Esophagus muscularis mucosa (tissue), 4 donors: ENCODE data around the gene JPT1. TPM values are rescaled to one million over a fixed set of nuclear protein-coding genes. Genes with fewer than 3 reads are reported as not detected.

ENCODE experiments used
- DNase-seq: peaks from one replicate; pipeline ENCODE4 v3.0.0-alpha.2; 2017; ENCODE audit errors: extremely low spot score
- H3K27ac ChIP-seq, 4 donors: fragments of 200-600 bp; sonication (generic); replicated peaks in 1 of 4; 1 replicate in 3 of 4; 2 replicates in 1 of 4; pipeline ENCODE4 v1.5.1; 2016 to 2019; ENCODE audit warnings: mild to moderate bottlenecking in 1 of 4
- H3K27me3 ChIP-seq, 4 donors: fragments of 200-600 bp; sonication (generic); one replicate each; pipeline versions ENCODE4 v1.5.1 to v1.6.0; 2016 to 2019
- H3K36me3 ChIP-seq, 4 donors: fragments of 200-600 bp; sonication (generic); one replicate each; pipeline ENCODE4 v1.5.1; 2016 to 2019
- H3K4me1 ChIP-seq, 4 donors: fragments of 200-600 bp; sonication (generic); one replicate each; pipeline ENCODE4 v1.5.1; 2016 to 2019
- H3K4me3 ChIP-seq, 4 donors: fragments of 200-600 bp; sonication (generic); 1 replicate in 2 of 4; 2 replicates in 2 of 4; pipeline ENCODE4 v1.5.1; 2016 to 2019; ENCODE audit warnings: mild to moderate bottlenecking in 4 of 4, moderate library complexity in 1 of 4
- H3K9me3 ChIP-seq, 4 donors: fragments of 200-600 bp; sonication (generic); 1 replicate in 3 of 4; 2 replicates in 1 of 4; pipeline ENCODE4 v1.5.1; 2016 to 2019
- EP300 ChIP-seq: sonication (generic); formaldehyde crosslinking; IDR thresholded peaks from one replicate; pipeline ENCODE4 v1.6.1; 2017; ENCODE audit warnings: antibody characterized with exemption
- POLR2A ChIP-seq: fragments of 450-650 bp; IDR thresholded peaks from one replicate; pipeline ENCODE4 v1.6.1; 2017; ENCODE audit warnings: antibody characterized with exemption, moderate library complexity, mild to moderate bottlenecking, low read depth
- POLR2AphosphoS5 ChIP-seq, 2 donors: sonication (generic); formaldehyde crosslinking; IDR thresholded peaks; one replicate each; pipeline ENCODE4 v1.6.1; 2017; ENCODE audit warnings: antibody characterized with exemption in 2 of 2
- WGBS: methylation state at CpG from one replicate; pipeline ENCODE4 v1.1.5; 2018; 5-methylcytosine and 5-hydroxymethylcytosine counted together
- intact Hi-C: fragments of 100-400 bp; cut with DNase I; formaldehyde crosslinking; loops from one replicate; pipeline ENCODE4 v1.15.1; 2023
- total RNA-seq, 4 donors: library from RNA; depleted of rRNA; stranded (reverse); fragments of >200 nt; gene quantifications; one replicate each; pipeline versions ENCODE4 v1.1.0 to v1.2.1, GENCODE V29; 2016
- TF ChIP-seq, protein P1 (sequence below), 3 experiments: fragments of 200-600 bp in 2 of 3; fragments of 450-650 bp in 1 of 3; sonication (generic) in 2 of 3; IDR thresholded peaks; one replicate each; pipeline ENCODE4 v1.5.1; 2017 to 2019; ENCODE audit warnings: antibody characterized with exemption in 3 of 3, mild to moderate bottlenecking in 2 of 3, moderate library complexity in 1 of 3

JPT1 gene
- total RNA-seq, 4 donors from 2014 or later, result 5.4 to 24.2 (median 18.4) TPM

DNA sequence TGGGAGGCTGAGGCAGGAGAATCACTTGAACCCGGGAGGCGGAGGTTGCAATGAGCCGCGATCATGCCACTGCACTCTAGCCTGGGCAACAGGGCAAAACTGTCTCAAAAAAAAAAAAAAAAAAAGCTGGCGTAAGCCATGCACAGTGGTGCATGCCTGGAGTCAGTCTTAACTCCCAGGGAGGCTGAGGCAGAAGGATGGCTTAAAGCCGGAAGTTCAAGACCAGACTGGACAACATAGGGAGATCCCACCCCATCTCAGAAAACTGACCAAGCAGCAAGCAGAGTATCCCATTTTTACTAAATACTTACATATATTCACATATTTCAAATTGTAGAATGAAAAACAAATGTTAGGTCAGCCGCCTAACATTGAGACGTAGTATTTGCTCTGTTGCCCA, 27.4 kb downstream of the JPT1 start:
- WGBS, result 85% methylated on average over 8 of the region's 8 CpGs
- DNase-seq, result no peak
- Histone ChIP-seq H3K4me3 (no peak overlapping the region), H3K36me3 (peaks cover 0 to 20% (median 18%) of the 10 kb centered on the region in 4 donors), H3K27me3 (no peaks in the 10 kb centered on the region), H3K9me3 (no peaks in the 10 kb centered on the region), H3K27ac (no peak overlapping the region), H3K4me1 (peaks cover 13 to 36% (median 22%) of the 10 kb centered on the region in 4 donors)
- intact Hi-C loops, result no loop called here
- no peak for TF ChIP-seq EP300
- TF ChIP-seq, protein P1, sequence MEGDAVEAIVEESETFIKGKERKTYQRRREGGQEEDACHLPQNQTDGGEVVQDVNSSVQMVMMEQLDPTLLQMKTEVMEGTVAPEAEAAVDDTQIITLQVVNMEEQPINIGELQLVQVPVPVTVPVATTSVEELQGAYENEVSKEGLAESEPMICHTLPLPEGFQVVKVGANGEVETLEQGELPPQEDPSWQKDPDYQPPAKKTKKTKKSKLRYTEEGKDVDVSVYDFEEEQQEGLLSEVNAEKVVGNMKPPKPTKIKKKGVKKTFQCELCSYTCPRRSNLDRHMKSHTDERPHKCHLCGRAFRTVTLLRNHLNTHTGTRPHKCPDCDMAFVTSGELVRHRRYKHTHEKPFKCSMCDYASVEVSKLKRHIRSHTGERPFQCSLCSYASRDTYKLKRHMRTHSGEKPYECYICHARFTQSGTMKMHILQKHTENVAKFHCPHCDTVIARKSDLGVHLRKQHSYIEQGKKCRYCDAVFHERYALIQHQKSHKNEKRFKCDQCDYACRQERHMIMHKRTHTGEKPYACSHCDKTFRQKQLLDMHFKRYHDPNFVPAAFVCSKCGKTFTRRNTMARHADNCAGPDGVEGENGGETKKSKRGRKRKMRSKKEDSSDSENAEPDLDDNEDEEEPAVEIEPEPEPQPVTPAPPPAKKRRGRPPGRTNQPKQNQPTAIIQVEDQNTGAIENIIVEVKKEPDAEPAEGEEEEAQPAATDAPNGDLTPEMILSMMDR (IDR thresholded peaks at IDR 0.05), result no peak

- no peaks in the 10 kb centered on the region for H3K27me3 ChIP-seq
- no peak overlapping the region for H3K27ac ChIP-seq
- 58% methylated on average over 3 of the region's 3 CpGs for WGBS
- no peak overlapping the region for H3K4me3 ChIP-seq
- peaks cover 0 to 26% (median 18%) of the 10 kb centered on the region in 4 donors for H3K36me3 ChIP-seq
- peaks cover 9 to 29% (median 16%) of the 10 kb centered on the region in 4 donors for H3K4me1 ChIP-seq
- no peaks in the 10 kb centered on the region for H3K9me3 ChIP-seq
- intact Hi-C loops, result no loop called here
- DNase-seq, result no peak
- TF ChIP-seq, protein P1 (IDR thresholded peaks at IDR 0.05), result no peak
- no peak for TF ChIP-seq POLR2AphosphoS5 (IDR thresholded peaks at IDR 0.05)
- TF ChIP-seq EP300, result no peak
- TF ChIP-seq POLR2A, result no peak
Observed at GRCh38 chr17:75125984-75126383, 28.3 kb downstream of the JPT1 start.

GRCh38 chr17:75124819-75125162, 29.5 kb downstream of the JPT1 start:
- Histone ChIP-seq H3K4me3 (no peak overlapping the region), H3K36me3 (peaks cover 0 to 27% (median 15%) of the 10 kb centered on the region in 4 donors), H3K4me1 (peaks cover 0 to 17% (median 10%) of the 10 kb centered on the region in 4 donors), H3K27me3 (no peaks in the 10 kb centered on the region), H3K27ac (peak overlapping the region in 1 of 4 donors; percentile 25), H3K9me3 (no peaks in the 10 kb centered on the region)
- no peak for DNase-seq
- TF ChIP-seq EP300 (no peak), POLR2A (no peak), POLR2AphosphoS5 (IDR thresholded peaks at IDR 0.05) (no peak)
- TF ChIP-seq, protein P1 (IDR thresholded peaks at IDR 0.05), result no peak
- 93% methylated on average over 4 of the region's 4 CpGs for WGBS
- intact Hi-C loops, result no loop called here

DNA sequence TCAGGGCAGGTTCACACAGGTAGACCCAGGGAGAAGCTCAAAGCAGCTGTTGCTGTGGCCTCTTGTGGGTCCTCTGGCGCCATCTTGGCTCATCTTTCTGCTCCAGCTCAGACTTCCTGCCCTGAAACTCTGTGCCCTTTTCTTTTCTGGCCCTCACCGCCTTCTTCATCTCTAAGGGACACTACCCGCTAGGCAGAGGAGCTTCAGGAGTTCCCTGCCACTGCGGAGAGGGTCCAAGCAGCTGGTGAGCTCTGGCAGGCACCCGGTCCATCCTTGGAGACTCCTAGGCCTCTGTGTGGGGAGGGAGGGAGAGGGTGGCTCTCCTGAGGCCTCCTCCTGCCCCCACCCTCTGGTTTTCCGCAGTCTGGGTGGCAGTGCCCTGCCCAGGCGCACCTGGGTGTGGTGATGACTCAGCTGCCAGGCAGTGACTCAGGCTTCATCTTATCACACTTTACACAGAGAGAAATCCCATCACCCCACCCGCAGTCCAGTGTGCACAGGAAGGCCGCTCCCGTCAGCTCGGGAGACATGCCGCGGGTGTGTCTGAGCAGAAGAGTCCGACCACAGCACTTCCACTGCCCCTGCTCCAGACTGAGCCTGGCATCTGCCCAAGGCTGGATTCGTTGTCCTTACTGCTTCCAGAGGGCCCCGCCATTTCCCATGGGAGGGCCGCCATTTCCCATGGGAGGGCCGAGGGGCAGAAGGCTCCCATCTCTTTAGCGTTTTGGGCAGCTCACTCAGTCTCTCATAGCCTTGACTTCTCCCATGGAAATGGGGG, 30.1 kb downstream of the JPT1 start:
- Histone ChIP-seq H3K4me1 (peaks cover 0 to 14% (median 10%) of the 10 kb centered on the region in 4 donors), H3K36me3 (peaks cover 0 to 25% (median 11%) of the 10 kb centered on the region in 4 donors), H3K9me3 (no peaks in the 10 kb centered on the region), H3K4me3 (no peak overlapping the region), H3K27ac (peak overlapping the region in 1 of 4 donors; percentile 25), H3K27me3 (no peaks in the 10 kb centered on the region)
- DNase-seq, result no peak
- WGBS, result 76% methylated on average over 6 of the region's 19 CpGs
- intact Hi-C loops, result no loop called here
- TF ChIP-seq POLR2AphosphoS5 (IDR thresholded peaks at IDR 0.05) (peak; percentile 24 to 34), POLR2A (no peak)

DNA sequence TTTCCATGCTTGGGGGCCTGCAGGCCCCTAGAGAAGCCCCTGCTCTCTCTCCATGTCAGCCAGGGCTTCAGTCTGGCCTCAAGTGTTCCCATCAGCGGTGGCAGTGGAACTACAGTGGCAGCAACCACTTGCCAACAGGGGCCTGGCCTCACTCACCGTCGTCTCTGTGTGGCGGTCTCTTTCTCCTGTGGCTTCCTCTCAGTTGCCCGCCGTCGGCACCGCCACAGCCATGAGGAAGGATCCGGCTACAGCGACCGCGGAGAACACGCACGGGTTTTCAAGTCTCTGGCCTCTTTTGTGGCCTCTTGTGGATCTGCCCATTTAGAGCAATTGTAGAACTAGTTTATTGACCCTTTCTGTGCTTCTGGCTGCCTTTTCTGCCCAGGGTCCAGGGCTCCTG, 36.0 kb downstream of the JPT1 start:
- intact Hi-C loops, result no loop called here

More for the DNA sequence above, 36.0 kb downstream of the JPT1 start:
- DNase-seq, result no peak
- Histone ChIP-seq H3K9me3 (no peaks in the 10 kb centered on the region), H3K4me3 (no peak overlapping the region), H3K27me3 (no peaks in the 10 kb centered on the region), H3K36me3 (peaks cover 0 to 32% (median 9%) of the 10 kb centered on the region in 4 donors), H3K27ac (no peak overlapping the region), H3K4me1 (peaks cover 10 to 32% (median 24%) of the 10 kb centered on the region in 4 donors)
- no peak for TF ChIP-seq EP300
- TF ChIP-seq, protein P1 (IDR thresholded peaks at IDR 0.05), result no peak
- TF ChIP-seq POLR2AphosphoS5 (IDR thresholded peaks at IDR 0.05), result no peak
- no peak for TF ChIP-seq POLR2A
- 90% methylated on average over 9 of the region's 14 CpGs for WGBS
